H1 (cell line): ENCODE data around the gene DISC1. TPM values are rescaled to one million over a fixed set of nuclear protein-coding genes. Genes with fewer than 3 reads are reported as not detected.

Source experiments
- ATF3 ChIP-seq: IDR thresholded peaks from 2 replicates; pipeline ENCODE4 v1.6.1; 2011; ENCODE audit warnings: low read depth, mild to moderate bottlenecking, low read length; ENCODE audit not compliant: insufficient read depth
- BACH1 ChIP-seq: IDR thresholded peaks from 2 replicates; pipeline ENCODE4 v1.6.1; 2012; ENCODE audit warnings: low read length, improper control_type of control experiment
- CHD7 ChIP-seq: fragments of 300-600 bp; sonication (generic); IDR thresholded peaks from 2 replicates; pipeline ENCODE4 v1.7.1; 2012; ENCODE audit warnings: low read length, moderate library complexity, mild to moderate bottlenecking, inconsistent platforms; ENCODE audit not compliant: insufficient replicate concordance
- HDAC2 ChIP-seq, 2 experiments: fragments of 300-600 bp in 1 of 2; sonication (generic) in 1 of 2; IDR thresholded peaks; 2 replicates each; pipeline ENCODE4 v1.6.1; 2011 to 2012; ENCODE audit warnings: low read depth in 2 of 2, low read length in 2 of 2, mild to moderate bottlenecking in 2 of 2, moderate library complexity in 2 of 2, borderline replicate concordance in 1 of 2, inconsistent platforms in 1 of 2
- SP4 ChIP-seq: IDR thresholded peaks from 2 replicates; pipeline ENCODE4 v1.6.1; 2012; ENCODE audit warnings: low read length, inconsistent platforms
- polyA plus RNA-seq, 7 experiments: library from polyadenylated mRNA; depleted of rRNA in 3 of 7; stranded (reverse) in 5 of 7; unstranded in 2 of 7; fragments of >200 nt in 5 of 7; fragments of 200-250 nt in 2 of 7; gene quantifications; 1 replicate in 5 of 7; 2 replicates in 1 of 7; 4 replicates in 1 of 7; pipeline versions ENCODE4 v1.2.1 to v1.2.3, GENCODE V29; 2011 to 2013; ENCODE audit warnings: missing spikeins in 2 of 7, mixed read lengths in 2 of 7
- total RNA-seq: library from RNA; stranded (reverse); fragmentation: NEBNext Ultra II Directional; extraction: Animal tissue kit (Norgen Biotek cat#: 25700); gene quantifications from 2 replicates; pipeline ENCODE4 v1.2.1, GENCODE V29; 2021
- TF ChIP-seq, protein P1 (sequence below): IDR thresholded peaks from 2 replicates; pipeline ENCODE4 v1.6.1; 2012; ENCODE audit warnings: inconsistent platforms

Gene DISC1
- total and polyA plus RNA-seq, 2 of the 8 experiments (the other 6 are each of a cell fraction or from before 2014, with no cell fraction given) = 1.1 to 3.5 TPM

DNA sequence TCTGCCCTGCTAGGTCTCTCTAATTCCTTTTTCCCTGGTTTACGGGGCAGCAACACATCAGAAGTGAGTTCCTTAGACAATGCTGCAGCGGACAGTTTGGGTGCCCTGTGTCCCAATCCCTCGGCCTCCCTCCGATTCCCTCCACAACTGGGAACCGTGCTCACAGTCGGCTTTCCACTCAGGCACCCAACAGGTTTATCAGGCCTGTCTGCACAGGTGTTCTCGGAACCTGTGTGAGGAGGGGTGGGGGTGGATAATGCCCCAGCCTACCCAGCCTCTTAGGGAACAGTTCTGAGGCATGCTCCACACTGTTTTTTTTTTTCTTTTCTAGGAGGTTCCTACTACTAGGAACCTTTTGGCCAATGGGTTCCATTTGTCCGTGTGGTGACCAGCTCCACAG is 131.2 kb downstream of the DISC1 start (continued):
- TF ChIP-seq, protein P1, sequence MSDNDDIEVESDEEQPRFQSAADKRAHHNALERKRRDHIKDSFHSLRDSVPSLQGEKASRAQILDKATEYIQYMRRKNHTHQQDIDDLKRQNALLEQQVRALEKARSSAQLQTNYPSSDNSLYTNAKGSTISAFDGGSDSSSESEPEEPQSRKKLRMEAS = no peak
- TF ChIP-seq ATF3 = no peak
- TF ChIP-seq BACH1 = no peak
- no peak for TF ChIP-seq CHD7
- no peak for TF ChIP-seq HDAC2 (IDR thresholded peaks at IDR 0.05; ENCODE audit: borderline replicate concordance in 1 of 2, low read depth in 2 of 2, low read length in 2 of 2)
- TF ChIP-seq SP4 = no peak
